Urinary bladder (tissue), 4 donors: ENCODE measurements around the gene SSNA1. TPM values are rescaled to one million over a fixed set of nuclear protein-coding genes. Genes with fewer than 3 reads are reported as not detected.
A peak's percentile ranks its signal among the peaks of the same experiment; 100 is the strongest.

Source experiments
- DNase-seq: peaks from one replicate; pipeline ENCODE4 v3.0.0-alpha.2; 2015; ENCODE audit errors: extremely low spot score
- H3K27ac ChIP-seq: one replicate; pipeline ENCODE4 v1.5.1; 2013; ENCODE audit warnings: low read depth, mild to moderate bottlenecking, moderate library complexity
- H3K36me3 ChIP-seq: one replicate; pipeline ENCODE4 v1.6.1; 2013; ENCODE audit warnings: mild to moderate bottlenecking, moderate library complexity; ENCODE audit not compliant: insufficient read depth
- H3K4me1 ChIP-seq: one replicate; pipeline ENCODE4 v1.6.1; 2013; ENCODE audit warnings: mild to moderate bottlenecking, moderate library complexity; ENCODE audit not compliant: insufficient read depth
- H3K4me3 ChIP-seq: one replicate; pipeline ENCODE4 v1.5.1; 2013; ENCODE audit warnings: low read depth, low read length
- WGBS: extraction: QIAGEN DNeasy Blood & Tissue Kit; methylation state at CpG from one replicate; pipeline ENCODE4 v1.1.7; 2013; 5-methylcytosine and 5-hydroxymethylcytosine counted together
- polyA plus RNA-seq: library from polyadenylated mRNA; stranded (reverse); fragments of 200-250 nt; gene quantifications from one replicate; pipeline ENCODE4 v1.2.3, GENCODE V29; 2013
- total RNA-seq: library from RNA; depleted of rRNA; stranded (reverse); fragments of >200 nt; gene quantifications from one replicate; pipeline ENCODE4 v1.2.3, GENCODE V29; 2014
- donor health status: healthy with polysubstance abuse.
- donor health status: healthy.

SSNA1 gene
- total and polyA plus RNA-seq, 2 donors = 21.4 to 94.1 TPM

DNA sequence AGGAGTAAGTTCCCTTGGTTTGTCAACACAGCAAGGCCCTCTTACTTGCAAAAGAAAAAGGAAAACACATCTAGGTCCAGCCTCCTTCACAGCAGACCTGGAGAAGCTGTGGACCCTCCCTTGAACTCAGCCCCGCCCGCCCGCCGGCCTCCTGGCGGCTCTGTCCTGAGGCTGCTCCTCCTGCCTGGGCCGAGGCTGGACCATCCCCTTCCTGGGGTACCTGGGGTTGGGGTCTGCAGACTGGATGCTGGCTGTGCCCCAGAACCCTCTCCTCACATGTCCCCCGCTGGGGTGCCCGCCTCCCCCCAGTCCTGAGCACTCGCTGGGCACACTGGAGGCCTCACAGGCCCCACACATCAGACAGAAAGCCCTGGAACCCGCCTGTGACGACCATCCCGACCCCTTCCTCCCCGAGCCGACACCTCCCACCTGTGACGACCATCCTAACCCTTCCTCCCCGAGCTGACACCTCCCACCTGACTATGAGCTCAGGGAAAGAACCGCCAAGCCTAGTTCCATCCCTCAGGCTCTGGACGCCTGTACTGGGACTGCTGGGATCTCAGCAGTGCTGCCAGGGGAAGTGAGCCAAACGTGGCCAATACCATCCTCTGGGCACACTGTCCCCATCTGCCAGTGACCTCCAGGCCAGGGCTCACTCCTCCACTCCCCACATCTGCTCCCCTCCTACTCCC, 9.4 kb upstream of the SSNA1 start:
- no peaks in the 10 kb centered on the region for H3K4me1 ChIP-seq
- no peak overlapping the region for H3K27ac ChIP-seq
- no peak overlapping the region for H3K4me3 ChIP-seq
- WGBS = 90% methylated on average over 19 of the region's 19 CpGs
- no peak for DNase-seq
- H3K36me3 ChIP-seq = peaks cover 5% of the 10 kb centered on the region

- Histone ChIP-seq H3K4me3 (no peak overlapping the region), H3K4me1 (no peaks in the 10 kb centered on the region), H3K36me3 (peaks cover 5% of the 10 kb centered on the region), H3K27ac (no peak overlapping the region)
- DNase-seq = no peak
- WGBS = 95% methylated on average over 17 of the region's 17 CpGs
Observed at GRCh38 chr9:137179761-137180160, 8.7 kb upstream of the SSNA1 start.

DNA sequence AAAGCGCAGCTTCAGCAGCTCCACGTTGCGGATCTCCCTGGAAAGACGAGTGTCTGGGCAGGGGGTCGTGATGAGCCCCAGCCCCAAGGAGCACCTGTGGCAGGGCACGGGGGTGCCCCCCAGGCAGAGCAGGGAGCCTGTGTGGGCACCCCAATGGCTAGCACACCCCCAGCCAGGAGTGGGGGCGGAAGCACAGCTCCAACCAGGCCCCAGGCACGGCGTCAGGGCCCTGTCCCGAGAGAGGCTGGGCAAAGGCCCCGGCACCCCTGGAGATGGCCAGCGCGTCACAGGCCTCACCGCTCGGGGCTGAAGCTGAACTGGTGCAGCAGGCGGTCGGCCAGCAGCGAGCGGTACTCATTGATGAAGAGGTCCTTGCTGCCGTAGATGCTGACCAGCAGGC, 8.0 kb upstream of the SSNA1 start:
- Histone ChIP-seq H3K27ac (no peak overlapping the region), H3K4me3 (no peak overlapping the region), H3K36me3 (peaks cover 5% of the 10 kb centered on the region), H3K4me1 (no peaks in the 10 kb centered on the region)
- no peak for DNase-seq
- 95% methylated on average over 20 of the region's 20 CpGs for WGBS

GRCh38 chr9:137181680-137182079, 6.8 kb upstream of the SSNA1 start:
- 94% methylated on average over 22 of the region's 22 CpGs for WGBS
- Histone ChIP-seq H3K36me3 (peaks cover 5% of the 10 kb centered on the region), H3K4me3 (no peak overlapping the region), H3K27ac (no peak overlapping the region), H3K4me1 (no peaks in the 10 kb centered on the region)
- DNase-seq = no peak

DNA sequence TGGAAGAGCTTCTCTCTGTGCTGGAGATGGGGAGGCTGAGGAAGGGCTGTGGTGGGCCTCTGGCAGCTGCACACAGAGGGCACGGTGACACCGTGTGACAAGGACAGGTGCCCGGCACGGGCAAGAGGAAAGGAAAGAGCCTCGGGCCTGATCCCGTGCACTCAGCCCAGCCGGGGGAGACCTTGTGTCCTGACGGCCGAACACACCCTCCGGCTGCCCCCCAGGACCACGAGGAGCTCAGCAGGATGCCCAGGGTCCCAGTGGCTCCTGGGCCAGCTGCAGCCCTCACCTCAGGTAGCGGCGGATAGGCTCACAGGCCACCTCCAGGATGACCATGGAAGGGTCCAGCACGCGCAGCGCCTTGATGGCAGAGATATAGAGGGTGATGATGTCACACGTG, 5.6 kb upstream of the SSNA1 start:
- DNase-seq = no peak
- H3K4me1 ChIP-seq = no peaks in the 10 kb centered on the region
- no peak overlapping the region for H3K27ac ChIP-seq
- no peak overlapping the region for H3K4me3 ChIP-seq
- 94% methylated on average over 17 of the region's 17 CpGs for WGBS
- H3K36me3 ChIP-seq = peaks cover 5% of the 10 kb centered on the region

DNA sequence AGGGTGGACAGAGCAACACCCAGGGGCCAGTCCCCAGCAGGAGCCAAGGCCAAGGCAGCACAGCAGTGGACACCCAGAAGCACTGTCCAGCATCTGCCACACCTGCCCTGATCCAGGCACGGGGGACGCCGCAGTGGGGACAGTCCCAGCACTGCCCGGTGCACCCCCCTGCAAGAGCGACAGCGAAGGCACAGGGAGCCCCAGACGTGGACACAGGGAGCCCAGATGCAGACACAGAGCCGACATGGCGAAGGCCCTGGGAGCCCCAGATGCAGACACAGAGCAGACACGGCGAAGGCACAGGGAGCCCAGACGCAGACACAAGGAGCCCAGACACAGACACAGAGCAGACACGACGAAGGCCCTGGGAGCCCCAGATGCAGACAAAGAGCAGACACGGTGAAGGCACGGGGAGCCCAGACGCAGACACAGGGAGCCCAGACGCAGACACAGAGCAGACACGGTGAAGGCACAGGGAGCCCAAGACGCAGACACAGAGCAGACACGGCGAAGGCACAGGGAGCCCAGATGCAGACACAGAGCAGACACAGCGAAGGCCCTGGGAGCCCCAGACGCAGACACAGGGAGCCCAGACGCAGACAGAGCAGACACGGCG, 4.4 kb upstream of the SSNA1 start:
- Histone ChIP-seq H3K4me1 (no peaks in the 10 kb centered on the region), H3K4me3 (no peak overlapping the region), H3K36me3 (peaks cover 5% of the 10 kb centered on the region), H3K27ac (no peak overlapping the region)
- WGBS = 94% methylated on average over 27 of the region's 27 CpGs
- DNase-seq = no peak

GRCh38 chr9:137184881-137185660, 3.4 kb upstream of the SSNA1 start:
- no peaks in the 10 kb centered on the region for H3K4me1 ChIP-seq
- DNase-seq = no peak
- 93% methylated on average over 48 of the region's 48 CpGs for WGBS
- peaks cover 5% of the 10 kb centered on the region for H3K36me3 ChIP-seq
- H3K27ac ChIP-seq = no peak overlapping the region
- H3K4me3 ChIP-seq = no peak overlapping the region

DNA sequence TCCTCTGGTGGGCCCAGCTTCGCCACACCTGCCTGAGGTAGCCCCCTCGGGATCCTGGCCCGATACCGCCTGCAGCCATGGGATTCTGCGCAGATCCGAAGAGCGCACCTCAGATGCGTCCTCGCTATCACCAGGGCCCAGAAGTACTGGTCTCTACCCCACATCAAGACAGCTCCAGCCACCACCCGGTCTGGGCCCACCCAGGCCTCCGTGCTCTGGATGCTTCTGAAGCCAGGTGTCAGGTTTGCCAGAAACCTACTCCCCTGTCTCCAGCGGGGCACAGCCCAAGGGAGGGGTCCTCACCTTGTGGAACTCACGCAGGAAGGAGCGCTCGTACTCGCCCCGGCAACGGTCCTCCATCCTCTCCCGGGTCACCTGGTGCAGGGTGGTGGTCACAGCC, 2.6 kb upstream of the SSNA1 start:
- 95% methylated on average over 19 of the region's 19 CpGs for WGBS
- Histone ChIP-seq H3K4me1 (no peaks in the 10 kb centered on the region), H3K4me3 (no peak overlapping the region)

DNA sequence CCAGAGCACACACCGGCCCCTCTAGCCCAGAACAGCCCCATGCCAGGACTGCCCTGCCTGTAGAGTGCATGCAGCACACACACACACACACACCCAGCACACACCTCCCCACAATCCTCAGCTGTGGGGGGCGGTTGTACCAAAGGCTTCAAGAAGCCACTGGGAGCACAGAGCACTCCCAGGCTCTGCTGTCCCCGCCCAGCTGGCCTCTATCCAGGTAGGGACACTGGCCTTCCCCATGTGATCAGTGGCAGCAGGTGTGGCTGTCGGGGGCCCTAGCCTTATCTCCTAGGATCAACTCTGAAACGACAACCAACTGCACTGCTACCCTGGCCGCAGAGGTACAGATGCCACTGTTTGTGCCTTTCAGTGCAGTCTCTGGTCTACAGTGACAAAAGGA, 2.1 kb upstream of the SSNA1 start:
- peaks cover 5% of the 10 kb centered on the region for H3K36me3 ChIP-seq
- H3K27ac ChIP-seq = no peak overlapping the region
- no peak overlapping the region for H3K4me3 ChIP-seq
- WGBS = 80% methylated on average over 6 of the region's 6 CpGs
- H3K4me1 ChIP-seq = no peaks in the 10 kb centered on the region
- DNase-seq = no peak

More for the DNA sequence above, 2.6 kb upstream of the SSNA1 start:
- Histone ChIP-seq H3K27ac (no peak overlapping the region), H3K36me3 (peaks cover 5% of the 10 kb centered on the region)
- no peak for DNase-seq

DNA sequence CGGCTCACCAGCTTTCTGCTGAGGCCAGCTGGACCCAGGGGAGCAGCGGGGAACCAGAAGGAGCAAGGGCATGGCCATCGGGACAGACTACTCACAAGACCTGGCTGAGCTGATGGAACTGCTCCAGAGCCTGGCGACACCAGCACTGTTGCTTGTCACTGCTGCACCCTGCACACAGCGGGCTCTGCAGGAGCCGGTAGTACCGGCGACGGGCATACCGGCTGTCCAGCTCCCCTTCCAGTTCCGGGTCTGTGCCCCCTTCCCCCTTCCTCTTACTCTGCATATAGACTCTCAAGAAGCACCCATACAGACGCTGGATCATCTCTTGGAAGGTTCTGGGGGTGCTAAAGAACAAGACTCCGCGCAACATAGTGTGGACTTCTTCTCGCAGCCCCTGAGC, 1.1 kb upstream of the SSNA1 start:
- peak overlapping the region; percentile 70 for H3K4me3 ChIP-seq
- peaks cover 5% of the 10 kb centered on the region for H3K36me3 ChIP-seq
- WGBS = 83% methylated on average over 15 of the region's 15 CpGs
- DNase-seq = no peak
- no peak overlapping the region for H3K27ac ChIP-seq
- no peaks in the 10 kb centered on the region for H3K4me1 ChIP-seq

- under 1% methylated on average over 31 of the region's 31 CpGs for WGBS
- Histone ChIP-seq H3K4me3 (peak overlapping the region; percentile 70), H3K27ac (peak overlapping the region; percentile 68), H3K4me1 (no peaks in the 10 kb centered on the region), H3K36me3 (peaks cover 5% of the 10 kb centered on the region)
- no peak for DNase-seq
Observed at GRCh38 chr9:137188086-137188489, 388 bp upstream of the SSNA1 start.

- peak overlapping the region; percentile 90 for H3K27ac ChIP-seq
- DNase-seq = no peak
- no peaks in the 10 kb centered on the region for H3K4me1 ChIP-seq
- H3K36me3 ChIP-seq = no peaks in the 10 kb centered on the region
- H3K4me3 ChIP-seq = peak overlapping the region; percentile 70
- 35% methylated on average over 23 of the region's 23 CpGs for WGBS
Observed at GRCh38 chr9:137189297-137190295, 1.1 kb downstream of the SSNA1 start.

DNA sequence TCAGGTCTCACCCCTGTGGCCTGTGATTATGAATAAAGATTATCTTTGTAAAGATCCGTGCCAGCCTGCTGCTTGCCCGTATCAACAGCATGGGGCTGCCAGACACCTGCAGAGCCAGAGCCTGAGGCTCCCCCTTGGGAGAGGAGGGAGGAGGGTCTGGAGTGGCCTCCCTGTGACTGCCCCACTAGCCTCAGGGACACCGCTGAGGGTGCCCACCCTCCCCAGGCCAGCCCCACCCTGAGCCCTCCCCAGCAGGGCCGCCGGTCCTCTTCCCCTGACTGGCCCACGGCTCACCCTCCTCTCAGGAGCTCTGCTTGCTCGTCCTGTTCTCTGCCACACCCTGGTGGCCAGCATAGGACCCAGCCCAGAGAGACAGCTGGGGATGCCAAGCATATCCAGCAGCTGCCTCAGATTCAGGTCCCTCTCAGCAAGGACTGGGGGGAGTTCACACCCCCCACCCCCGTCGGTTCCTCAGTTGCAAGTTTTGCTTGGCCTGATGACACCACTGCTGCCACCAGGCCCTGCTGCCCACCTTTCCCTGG, 1.9 kb downstream of the SSNA1 start:
- no peak for DNase-seq
- no peaks in the 10 kb centered on the region for H3K36me3 ChIP-seq
- H3K27ac ChIP-seq = no peak overlapping the region
- whole genome bisulfite sequencing = 72% methylated on average over 9 of the region's 9 CpGs
- H3K4me3 ChIP-seq = no peak overlapping the region
- no peaks in the 10 kb centered on the region for H3K4me1 ChIP-seq
